Right lobe of liver (tissue), 4 donors: ENCODE data around the gene LRP6.

ENCODE experiments used
- CTCF ChIP-seq, 4 donors: fragments of 200-600 bp in 3 of 4; fragments of 450-650 bp in 1 of 4; IDR thresholded peaks; one replicate each; pipeline versions ENCODE4 v1.5.1 to v1.8.0; 2016 to 2022; ENCODE audit warnings: antibody characterized with exemption in 4 of 4, mild to moderate bottlenecking in 2 of 4
- POLR2A ChIP-seq: fragments of 450-650 bp; IDR thresholded peaks from one replicate; pipeline ENCODE4 v1.6.1; 2017; ENCODE audit warnings: antibody characterized with exemption, mild to moderate bottlenecking
- donor health status: DM: no; HTN: no; CAD: no.
- donor health status: DM: no; HTN: no; CAD: no.
- donor health status: DM: no; HTN: yes; CAD: no.

GRCh38 chr12:12297201-12297830, 30.5 kb upstream of the LRP6 start:
- TF ChIP-seq CTCF (IDR thresholded peaks at IDR 0.05) = no peak
- TF ChIP-seq POLR2A = no peak
